ENCODE results near the gene TUSC2. TPM values are rescaled to one million over a fixed set of nuclear protein-coding genes. Genes with fewer than 3 reads are reported as not detected.

The TUSC2 gene, protein sequence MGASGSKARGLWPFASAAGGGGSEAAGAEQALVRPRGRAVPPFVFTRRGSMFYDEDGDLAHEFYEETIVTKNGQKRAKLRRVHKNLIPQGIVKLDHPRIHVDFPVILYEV
- total RNA-seq: 23.8 TPM

GRCh38 chr3:50327943-50328691 is at the start of gene TUSC2:
TSS of gene TUSC2 (minus strand) at chr3:50328223. CDS start at chr3:50328099, 124 bp downstream.

GRCh38 chr3:50358911-50359759 is 31.1 kb upstream of the TUSC2 start, which contains the start of gene TMEM115:
TSS of gene TMEM115 (minus strand) at chr3:50359521. CDS start at chr3:50359063, 458 bp downstream.

DNA sequence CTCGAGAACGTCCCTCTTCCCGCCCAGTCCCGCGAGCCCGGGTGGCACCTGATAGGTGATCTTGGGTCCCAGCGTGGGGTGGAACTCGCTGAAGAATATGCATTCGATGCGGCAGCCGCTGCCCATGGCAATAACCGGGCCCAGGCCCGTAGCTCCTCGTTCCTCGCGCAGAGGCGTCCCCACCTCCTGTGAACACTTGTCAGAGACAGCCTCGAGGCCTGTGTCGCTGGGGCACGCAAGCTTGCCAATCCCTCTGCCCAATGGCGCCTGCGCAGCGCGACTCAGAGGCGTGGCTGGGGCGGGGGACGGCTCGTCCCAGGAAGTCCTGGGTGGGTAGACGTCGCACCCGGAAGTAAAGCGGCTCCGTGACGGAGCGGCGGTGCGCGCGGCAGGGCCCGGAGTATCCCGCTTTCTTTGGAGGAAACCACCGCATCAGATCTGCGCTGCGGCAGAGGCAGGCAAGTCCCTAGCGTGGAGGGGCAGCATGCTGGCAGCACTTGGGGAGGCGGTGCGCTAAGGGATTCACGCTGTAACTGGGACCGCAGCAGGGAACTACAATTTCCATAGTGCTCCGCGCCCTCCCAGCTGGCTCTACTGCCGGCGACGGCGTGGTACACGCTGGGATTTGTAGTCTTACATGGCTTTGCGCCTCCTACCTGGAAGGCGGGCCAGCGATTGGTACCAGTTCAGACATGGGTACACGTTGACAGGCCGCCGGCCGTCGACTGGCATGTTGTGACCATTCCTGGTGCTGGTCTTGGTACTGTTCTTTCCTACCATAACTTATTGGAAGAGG is 22.7 kb upstream of the TUSC2 start, which contains the start of the genes CYB561D2 and NPRL2:
TSS of gene CYB561D2 (plus strand) at position 336 of the 796 bp plus-strand sequence. CDS start 572 bp downstream, outside the sequence.
TSS of gene NPRL2 (minus strand) at position 249 of the 796 bp plus-strand sequence. CDS start at position 126, 123 bp downstream.

GRCh38 chr3:50345586-50346234 is 17.7 kb upstream of the TUSC2 start, which contains the start of gene ZMYND10:
TSS of gene ZMYND10 (minus strand) at chr3:50345732. CDS start at chr3:50345579, 153 bp downstream.

GRCh38 chr3:50340448-50341329 is 12.7 kb upstream of the TUSC2 start, which contains the start of gene RASSF1:
TSS of gene RASSF1 (minus strand) at chr3:50340836. CDS start at chr3:50340805, 31 bp downstream.

GRCh38 chr3:50322386-50323091 is 5.5 kb downstream of the TUSC2 start, which contains the start of gene HYAL2:
TSS of gene HYAL2 (minus strand) at chr3:50322745. CDS start at chr3:50320489, 2,256 bp downstream.

GRCh38 chr3:50303013-50303815 is 24.8 kb downstream of the TUSC2 start, which contains the start of gene HYAL1:
TSS of gene HYAL1 (minus strand) at chr3:50303574. CDS start at chr3:50302956, 618 bp downstream.

DNA sequence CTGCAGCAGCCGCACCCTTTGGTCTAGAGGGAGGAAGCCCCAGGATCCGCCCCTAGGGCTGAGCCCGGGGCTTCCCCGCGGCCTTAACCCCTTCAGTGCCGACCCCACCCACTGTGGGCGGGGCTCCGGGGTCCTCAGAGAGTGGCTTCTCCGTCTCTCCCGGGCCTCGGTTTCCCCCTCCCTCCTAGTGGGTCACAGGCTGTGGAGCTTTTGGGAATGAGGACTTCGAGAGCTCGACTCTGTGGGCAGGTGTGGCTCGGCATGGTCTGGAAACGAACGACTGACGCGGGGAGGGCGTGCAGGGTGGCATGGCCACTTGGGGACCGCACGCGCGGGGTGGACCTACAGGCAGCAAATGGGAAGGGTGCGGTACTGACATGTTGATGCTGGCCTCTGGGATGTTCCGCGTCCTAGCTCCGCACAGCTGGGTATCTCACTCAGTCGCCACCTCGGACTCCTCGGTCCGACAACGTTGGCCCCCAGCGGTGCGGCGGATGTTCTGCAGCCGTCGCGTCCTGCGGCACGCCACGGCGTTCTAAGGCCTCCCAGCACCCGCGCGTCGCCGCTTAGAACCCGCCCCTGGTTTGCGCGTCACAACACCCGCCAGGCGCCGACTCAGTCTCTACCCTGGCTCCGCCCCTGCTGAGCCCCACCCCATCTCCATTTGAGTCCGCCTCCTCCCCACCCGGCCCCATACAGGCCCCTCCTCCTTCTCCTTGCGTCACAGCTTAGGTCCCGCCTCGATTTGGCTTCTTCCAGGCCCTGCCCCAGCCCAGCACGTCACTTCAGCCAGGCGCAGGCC is 29.0 kb downstream of the TUSC2 start, which contains the start of the genes HYAL3 and NAA80:
TSS of gene HYAL3 (minus strand) at position 570 of the 802 bp plus-strand sequence. CDS start 3,803 bp downstream, outside the sequence.
TSS of gene NAA80 (minus strand) at position 570 of the 802 bp plus-strand sequence. CDS start 1,942 bp downstream, outside the sequence.

DNA sequence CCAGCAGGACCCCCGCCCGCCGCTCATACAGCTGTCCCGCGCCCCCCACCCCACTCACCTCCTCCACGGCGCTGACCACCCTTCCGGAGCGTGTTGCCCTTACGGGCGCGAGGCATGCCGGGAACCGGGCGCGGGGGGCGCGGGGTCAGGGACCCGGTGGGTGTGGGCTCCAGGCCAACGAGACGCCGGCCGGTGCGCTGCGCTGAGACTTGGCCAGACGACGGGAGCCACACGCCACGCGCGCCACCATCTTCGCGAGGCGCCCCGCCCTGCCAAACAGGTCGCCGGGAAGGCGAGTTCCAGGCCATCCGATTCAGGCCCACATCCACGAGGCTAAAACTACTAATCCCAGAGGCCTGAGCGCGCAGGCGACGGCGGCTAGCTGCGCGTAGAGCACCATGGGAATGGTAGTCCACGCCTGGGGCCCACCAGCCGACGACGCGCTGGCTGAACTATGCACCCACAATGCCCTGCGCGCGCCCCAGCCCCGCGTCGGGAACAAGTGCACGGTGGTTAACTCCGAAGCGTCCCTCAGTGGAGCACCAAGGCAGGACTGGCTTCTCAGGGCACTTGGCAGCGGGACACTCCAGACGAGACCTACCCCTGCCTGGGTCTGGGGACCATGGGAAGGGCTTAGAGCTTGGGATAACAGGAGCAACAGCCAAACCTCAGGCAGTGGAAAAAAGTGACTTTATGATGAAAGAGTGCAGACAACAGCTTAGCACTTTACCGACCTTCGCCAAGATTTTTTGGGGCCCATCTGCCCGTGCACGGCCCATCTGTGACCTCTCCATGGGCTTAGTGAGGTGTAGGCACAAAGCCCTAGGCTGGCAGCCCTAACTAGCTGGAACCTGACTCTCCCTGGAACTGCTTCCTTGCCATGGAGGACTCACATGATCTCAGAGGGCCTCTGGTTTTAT is 35.6 kb downstream of the TUSC2 start, which contains the start of gene IFRD2:
TSS of gene IFRD2 (minus strand) at position 271 of the 920 bp plus-strand sequence. CDS start at position 116, 155 bp downstream.

DNA sequence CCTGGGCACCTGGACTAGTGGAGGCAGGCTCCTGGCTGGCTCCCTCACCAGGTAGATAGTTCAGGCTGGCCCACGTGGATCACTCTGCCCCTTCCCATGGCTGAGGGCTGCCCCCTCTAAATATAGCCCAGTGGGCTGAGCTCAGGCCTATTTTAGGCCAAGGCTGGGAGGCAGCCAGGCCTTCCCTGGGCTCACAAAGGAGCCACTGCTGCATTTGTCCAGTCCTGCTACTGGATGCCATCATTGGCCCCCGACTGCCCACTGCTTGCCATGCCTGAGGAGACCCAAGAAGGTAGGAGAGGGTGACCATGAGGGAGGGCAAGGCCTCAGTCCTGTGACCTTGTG is 49.2 kb downstream of the TUSC2 start, which contains the start of gene LSMEM2:
TSS of gene LSMEM2 (plus strand) at position 208 of the 345 bp plus-strand sequence. CDS start at position 235, 27 bp downstream.

Other genes with a start within 250 kb of the TUSC2 start
- gene RBM5, start 239.3 kb downstream of the TUSC2 start, total RNA-seq: 245 TPM
- gene SEMA3F, start 172.9 kb downstream of the TUSC2 start, total RNA-seq: 7.8 TPM
- gene GNAT1, start 136.6 kb downstream of the TUSC2 start, total RNA-seq: not detected
- 6.5 TPM for gene SLC38A3, start 123.0 kb downstream of the TUSC2 start, total RNA-seq
- 108 TPM for gene GNAI2, start 92.0 kb downstream of the TUSC2 start, total RNA-seq
- gene SEMA3B, start 59.1 kb downstream of the TUSC2 start, total RNA-seq: 2.8 TPM
- gene LSMEM2, start 49.1 kb downstream of the TUSC2 start, total RNA-seq: 1.2 TPM
- 18.5 TPM for gene IFRD2, start 35.8 kb downstream of the TUSC2 start, total RNA-seq
- 9.7 TPM for gene HYAL3, start 28.8 kb downstream of the TUSC2 start, total RNA-seq
- gene NAA80, start 28.8 kb downstream of the TUSC2 start, total RNA-seq: 5.5 TPM
- 0.69 TPM for gene HYAL1, start 24.6 kb downstream of the TUSC2 start, total RNA-seq
- 30.0 TPM for gene HYAL2, start 5.5 kb downstream of the TUSC2 start, total RNA-seq
- 12.2 TPM for gene RASSF1, start 12.6 kb upstream of the TUSC2 start, total RNA-seq
- 23.8 TPM for gene ZMYND10, start 17.5 kb upstream of the TUSC2 start, total RNA-seq
- gene NPRL2, start 22.6 kb upstream of the TUSC2 start, total RNA-seq: 30.4 TPM
- gene CYB561D2, start 22.6 kb upstream of the TUSC2 start, total RNA-seq: 15.2 TPM
- gene TMEM115, start 31.3 kb upstream of the TUSC2 start, total RNA-seq: 21.0 TPM
- gene CACNA2D2, start 175.4 kb upstream of the TUSC2 start, total RNA-seq: 25.4 TPM
- gene C3orf18, start 239.5 kb upstream of the TUSC2 start, total RNA-seq: 28.1 TPM
- gene HEMK1, start 241.3 kb upstream of the TUSC2 start, total RNA-seq: 5.5 TPM